H1 (cell line): ENCODE data around the gene TMEM255A. TPM values are rescaled to one million over a fixed set of nuclear protein-coding genes. Genes with fewer than 3 reads are reported as not detected.

Experiments used
- CTCF ChIA-PET: fragments of 300-600 bp; sonication (Branson Sonifier 250); formaldehyde crosslinking; loops from one replicate; lab custom pipeline; 2021; ENCODE audit not compliant: partially characterized antibody; lab: Charles Lee
- POLR2A ChIA-PET: fragments of 300-600 bp; sonication (Branson Sonifier 250); formaldehyde crosslinking; loops from one replicate; lab custom pipeline; 2021; ENCODE audit warnings: inconsistent platforms; ENCODE audit not compliant: partially characterized antibody; lab: Charles Lee
- DNase-seq, 2 experiments: peaks; one replicate each; pipeline versions ENCODE4 v3.0.0 to v3.0.0-alpha.2; 2010 to 2022; ENCODE audit warnings: low spot score in 2 of 2, low read depth in 1 of 2, mixed read lengths in 1 of 2
- FAIRE-seq: peaks from 2 replicates; lab custom pipeline; 2011; peaks lifted over from hg19 to GRCh38; lab: Jason Lieb, UNC
- H2AFZ ChIP-seq: 2 replicates; pipeline ENCODE4 v1.8.1; 2012; ENCODE audit warnings: low read length, inconsistent platforms
- H2AK5ac ChIP-seq: 2 replicates; pipeline ENCODE4 v1.6.1; 2013; ENCODE audit warnings: low read depth, low read length
- H2BK120ac ChIP-seq: replicated peaks from 2 replicates; pipeline ENCODE3; 2013; ENCODE audit warnings: low read depth, low read length, inconsistent platforms
- H2BK12ac ChIP-seq: 2 replicates; pipeline ENCODE4 v1.6.1; 2013; ENCODE audit warnings: low read depth, low read length
- H2BK15ac ChIP-seq: 2 replicates; pipeline ENCODE4 v1.6.1; 2013; ENCODE audit warnings: low read length
- H2BK20ac ChIP-seq: 2 replicates; pipeline ENCODE4 v1.6.1; 2013; ENCODE audit warnings: low read length
- H2BK5ac ChIP-seq: 2 replicates; pipeline ENCODE4 v1.6.1; 2013; ENCODE audit warnings: low read depth, low read length
- H3K14ac ChIP-seq: 2 replicates; pipeline ENCODE4 v1.6.1; 2013; ENCODE audit warnings: inconsistent platforms; ENCODE audit not compliant: insufficient read length
- H3K18ac ChIP-seq: 2 replicates; pipeline ENCODE4 v1.6.1; 2013; ENCODE audit warnings: low read length; ENCODE audit errors: extremely low read depth
- H3K23ac ChIP-seq: 2 replicates; pipeline ENCODE4 v1.6.1; 2013; ENCODE audit warnings: inconsistent platforms; ENCODE audit not compliant: insufficient read length
- H3K23me2 ChIP-seq: 2 replicates; pipeline ENCODE4 v1.6.1; 2013; ENCODE audit warnings: low read depth, low read length
- H3K27ac ChIP-seq: 2 replicates; pipeline ENCODE4 v1.6.1; 2011; ENCODE audit warnings: low read depth, low read length, inconsistent platforms
- H3K27me3 ChIP-seq, 4 experiments: replicated peaks in 1 of 4; 1 replicate in 1 of 4; 2 replicates in 3 of 4; pipeline versions ENCODE4 v1.6.1 to v1.8.1; 2011 to 2013; ENCODE audit warnings: low read length in 3 of 4, mild to moderate bottlenecking in 3 of 4, inconsistent platforms in 2 of 4, mixed read lengths in 2 of 4, moderate library complexity in 1 of 4; ENCODE audit not compliant: control insufficient read depth in 3 of 4, insufficient read depth in 3 of 4; ENCODE audit errors: extremely low read depth in 1 of 4
- H3K36me3 ChIP-seq, 4 experiments: 2 replicates each; pipeline versions ENCODE4 v1.6.1 to v1.8.1; 2011 to 2013; ENCODE audit warnings: mild to moderate bottlenecking in 4 of 4, low read length in 3 of 4, moderate library complexity in 2 of 4, control low read depth in 1 of 4, inconsistent platforms in 1 of 4; ENCODE audit not compliant: insufficient read depth in 4 of 4, control insufficient read depth in 2 of 4
- H3K4ac ChIP-seq: replicated peaks from 2 replicates; pipeline ENCODE3; 2013; ENCODE audit warnings: low read length, low read depth, mixed read lengths, inconsistent platforms; ENCODE audit not compliant: insufficient read length
- H3K4me1 ChIP-seq, 4 experiments: replicated peaks in 1 of 4; 1 replicate in 1 of 4; 2 replicates in 3 of 4; pipeline versions ENCODE4 v1.6.1 to v1.8.1; 2011 to 2013; ENCODE audit warnings: low read length in 3 of 4, inconsistent platforms in 2 of 4, mixed read lengths in 1 of 4; ENCODE audit not compliant: insufficient read depth in 4 of 4, control insufficient read depth in 3 of 4
- H3K4me2 ChIP-seq, 2 experiments: 2 replicates each; pipeline versions ENCODE4 v1.6.1 to v1.8.1; 2011 to 2013; ENCODE audit warnings: low read depth in 2 of 2, low read length in 2 of 2, control low read depth in 1 of 2, inconsistent platforms in 1 of 2, mild to moderate bottlenecking in 1 of 2; ENCODE audit not compliant: insufficient read depth in 1 of 2
- H3K4me3 ChIP-seq, 4 experiments: fragments of 200-600, 300-600 bp in 1 of 4; sonication (generic), shearing (Covaris generic), sonication (Bioruptor Twin) in 1 of 4; 2 replicates each; pipeline versions ENCODE4 v1.5.1 to v1.8.1; 2011 to 2016; ENCODE audit warnings: low read length in 4 of 4, low read depth in 3 of 4, control low read depth in 2 of 4, inconsistent platforms in 2 of 4, mild to moderate bottlenecking in 2 of 4, mixed read lengths in 1 of 4, moderate library complexity in 1 of 4; ENCODE audit not compliant: insufficient read depth in 2 of 4; ENCODE audit errors: extremely low read depth in 1 of 4
- H3K56ac ChIP-seq: replicated peaks from 2 replicates; pipeline ENCODE3; 2013; ENCODE audit warnings: low read depth, mild to moderate bottlenecking, mixed read lengths, low read length, inconsistent platforms; ENCODE audit not compliant: insufficient read length
- H3K79me1 ChIP-seq: 2 replicates; pipeline ENCODE4 v1.6.1; 2013; ENCODE audit warnings: low read depth, low read length, control low read depth
- H3K79me2 ChIP-seq, 2 experiments: 2 replicates each; pipeline versions ENCODE4 v1.6.1 to v1.8.1; 2012 to 2013; ENCODE audit warnings: low read length in 2 of 2, mild to moderate bottlenecking in 2 of 2, inconsistent platforms in 1 of 2; ENCODE audit not compliant: insufficient read depth in 2 of 2, control insufficient read depth in 1 of 2
- H3K9ac ChIP-seq, 4 experiments: replicated peaks in 1 of 4; 1 replicate in 1 of 4; 2 replicates in 3 of 4; pipeline versions ENCODE4 v1.6.1 to v1.8.1; 2011 to 2013; ENCODE audit warnings: low read depth in 3 of 4, low read length in 3 of 4, control low read depth in 2 of 4, mild to moderate bottlenecking in 2 of 4, moderate library complexity in 2 of 4, inconsistent platforms in 1 of 4; ENCODE audit errors: extremely low read depth in 1 of 4
- H3K9me3 ChIP-seq, 2 experiments: 2 replicates each; pipeline versions ENCODE4 v1.6.1 to v1.8.1; 2012 to 2013; ENCODE audit warnings: mild to moderate bottlenecking in 2 of 2, moderate library complexity in 2 of 2, control low read depth in 1 of 2, inconsistent platforms in 1 of 2, low read depth in 1 of 2, low read length in 1 of 2, mixed read lengths in 1 of 2; ENCODE audit not compliant: insufficient read depth in 2 of 2
- H4K20me1 ChIP-seq, 2 experiments: replicated peaks in 1 of 2; 2 replicates each; pipeline versions ENCODE3 to v1.8.1; 2011 to 2013; ENCODE audit warnings: inconsistent platforms in 2 of 2, low read length in 2 of 2, mild to moderate bottlenecking in 1 of 2; ENCODE audit not compliant: insufficient read depth in 2 of 2, control insufficient read depth in 1 of 2
- H4K5ac ChIP-seq: 2 replicates; pipeline ENCODE4 v1.6.1; 2013; ENCODE audit warnings: low read length, low read depth, mixed read lengths, inconsistent platforms; ENCODE audit not compliant: insufficient read length
- H4K8ac ChIP-seq: 2 replicates; pipeline ENCODE4 v1.8.0; 2013; ENCODE audit warnings: mild to moderate bottlenecking, moderate library complexity, low read length, inconsistent platforms; ENCODE audit not compliant: insufficient read depth; ENCODE audit errors: extremely low read depth
- H4K91ac ChIP-seq: replicated peaks from 2 replicates; pipeline ENCODE3; 2013; ENCODE audit warnings: low read length, mixed read lengths, inconsistent platforms; ENCODE audit not compliant: insufficient read length
- BRCA1 ChIP-seq: IDR thresholded peaks from 2 replicates; pipeline ENCODE4 v1.6.1; 2012; ENCODE audit warnings: low read depth, low read length, improper control_type of control experiment
- EP300 ChIP-seq, 2 experiments: IDR thresholded peaks; 1 replicate in 1 of 2; 2 replicates in 1 of 2; pipeline ENCODE4 v1.6.1; 2011 to 2012; ENCODE audit warnings: low read depth in 2 of 2, low read length in 2 of 2, mild to moderate bottlenecking in 2 of 2, borderline replicate concordance in 1 of 2, inconsistent platforms in 1 of 2, moderate library complexity in 1 of 2
- HDAC2 ChIP-seq, 2 experiments: fragments of 300-600 bp in 1 of 2; sonication (generic) in 1 of 2; IDR thresholded peaks; 2 replicates each; pipeline ENCODE4 v1.6.1; 2011 to 2012; ENCODE audit warnings: low read depth in 2 of 2, low read length in 2 of 2, mild to moderate bottlenecking in 2 of 2, moderate library complexity in 2 of 2, borderline replicate concordance in 1 of 2, inconsistent platforms in 1 of 2
- MAX ChIP-seq: IDR thresholded peaks from 2 replicates; pipeline ENCODE4 v1.6.1; 2012; ENCODE audit warnings: inconsistent platforms
- POU5F1 ChIP-seq: IDR thresholded peaks from 2 replicates; pipeline ENCODE4 v1.6.1; 2011; ENCODE audit warnings: low read depth, mild to moderate bottlenecking, low read length, moderate library complexity
- RBBP5 ChIP-seq: IDR thresholded peaks from 2 replicates; pipeline ENCODE4 v1.7.1; 2012; ENCODE audit warnings: low read depth, mild to moderate bottlenecking, inconsistent platforms, low read length, moderate library complexity, borderline replicate concordance
- WGBS, 2 experiments: shearing (Covaris generic) in 1 of 2; methylation state at CpG; one replicate each; pipeline versions ENCODE4 v1.1.6 to v1.1.7; 2013 to 2015; ENCODE audit warnings: low lambda C conversion rate in 2 of 2, mixed read lengths in 2 of 2, inconsistent platforms in 1 of 2, low coverage in 1 of 2, missing lambda C conversion rate in 1 of 2; ENCODE audit not compliant: insufficient replicate concordance in 2 of 2, insufficient coverage in 1 of 2, insufficient read length in 1 of 2; ENCODE audit errors: extremely low coverage in 1 of 2, missing lambda C conversion rate in 1 of 2; 5-methylcytosine and 5-hydroxymethylcytosine counted together
- polyA plus RNA-seq, 7 experiments: library from polyadenylated mRNA; depleted of rRNA in 3 of 7; stranded (reverse) in 5 of 7; unstranded in 2 of 7; fragments of >200 nt in 5 of 7; fragments of 200-250 nt in 2 of 7; gene quantifications; 1 replicate in 5 of 7; 2 replicates in 1 of 7; 4 replicates in 1 of 7; pipeline versions ENCODE4 v1.2.1 to v1.2.3, GENCODE V29; 2011 to 2013; ENCODE audit warnings: missing spikeins in 2 of 7, mixed read lengths in 2 of 7
- total RNA-seq: library from RNA; stranded (reverse); fragmentation: NEBNext Ultra II Directional; extraction: Animal tissue kit (Norgen Biotek cat#: 25700); gene quantifications from 2 replicates; pipeline ENCODE4 v1.2.1, GENCODE V29; 2021

Gene TMEM255A
- total and polyA plus RNA-seq, 2 of the 8 experiments (the other 6 are each of a cell fraction or from before 2014, with no cell fraction given), result 0.73 to 2.3 TPM

- H3K4ac ChIP-seq, result no peak overlapping the region
- H3K9me3 ChIP-seq, result no peaks in the 10 kb centered on the region; a peak in 1 of 4 replicates
Observed at GRCh38 chrX:120335289-120335688, 24.0 kb upstream of the TMEM255A start.

More at GRCh38 chrX:120335289-120335688, 24.0 kb upstream of the TMEM255A start:
- DNase-seq, result no peak
- Histone ChIP-seq H4K20me1 (no peaks in the 10 kb centered on the region), H4K5ac (no peak overlapping the region), H3K79me1 (no peaks in the 10 kb centered on the region), H2BK12ac (no peak overlapping the region), H4K91ac (no peak overlapping the region), H2BK20ac (no peak overlapping the region), H2AFZ (no peak overlapping the region), H3K14ac (no peak overlapping the region), H3K56ac (no peak overlapping the region), H3K27ac (no peak overlapping the region), H3K4me1 (peaks cover 0 to 7% (median 0%) of the 10 kb centered on the region in 4 experiments; a peak in 3 of 7 replicates), H2BK5ac (no peak overlapping the region), H3K4me3 (no peak overlapping the region), H3K79me2 (no peaks in the 10 kb centered on the region), H3K9ac (no peak overlapping the region), H4K8ac (no peak overlapping the region), H3K23ac (no peak overlapping the region), H2AK5ac (no peak overlapping the region), H3K18ac (no peak overlapping the region), H3K4me2 (no peak overlapping the region), H3K27me3 (no peaks in the 10 kb centered on the region), H2BK120ac (no peak overlapping the region), H3K23me2 (no peaks in the 10 kb centered on the region), H2BK15ac (no peak overlapping the region), H3K36me3 (no peaks in the 10 kb centered on the region)
- CTCF ChIA-PET, result interaction anchor here (0.6 to 1.2 kb wide), 2 partner anchors 16 to 36 kb away, joined by 4 read pairs; no protein-coding TSS in a partner anchor
- FAIRE-seq, result peak; percentile 50
- 89% methylated on average over 2 of the region's 2 CpGs; no CpG with 5 or more reads in 1 of the 2 experiments for WGBS, 2 experiments
- TF ChIP-seq POU5F1 (no peak), HDAC2 (IDR thresholded peaks at IDR 0.05; ENCODE audit: borderline replicate concordance in 1 of 2, low read depth in 2 of 2, low read length in 2 of 2) (no peak), RBBP5 (no peak), BRCA1 (no peak), EP300 (IDR thresholded peaks at IDR 0.05; ENCODE audit: borderline replicate concordance in 1 of 2, low read depth in 2 of 2, low read length in 2 of 2) (no peak), MAX (no peak)
- POLR2A ChIA-PET, result no interaction called here
